Liver (tissue), 3 donors: Measurements from ENCODE around the gene ASIC2.

Experiments
- FOXA2 ChIP-seq: IDR thresholded peaks from 2 replicates; pipeline ENCODE4 v1.6.1; 2016; ENCODE audit warnings: antibody characterized with exemption
- RAD21 ChIP-seq, 2 donors: IDR thresholded peaks; 2 replicates each; pipeline ENCODE4 v1.6.1; 2016; ENCODE audit warnings: antibody characterized with exemption in 2 of 2, mild to moderate bottlenecking in 2 of 2
- RXRA ChIP-seq, 2 donors: IDR thresholded peaks; 2 replicates each; pipeline ENCODE4 v1.6.1; 2017 to 2018; ENCODE audit warnings: antibody characterized with exemption in 2 of 2, mild to moderate bottlenecking in 1 of 2
- SP1 ChIP-seq: IDR thresholded peaks from 2 replicates; pipeline ENCODE4 v1.6.1; 2018; ENCODE audit warnings: antibody characterized with exemption, mild to moderate bottlenecking
- TAF1 ChIP-seq: conservative IDR thresholded peaks from 2 replicates; pipeline ENCODE4 v1.6.1; 2016; ENCODE audit warnings: antibody characterized with exemption, mild to moderate bottlenecking
- YY1 ChIP-seq: IDR thresholded peaks from 2 replicates; pipeline ENCODE4 v1.6.1; 2016; ENCODE audit warnings: antibody characterized with exemption, mild to moderate bottlenecking
- TF ChIP-seq, protein P1 (sequence below): fragments of 150-350 bp; IDR thresholded peaks from 2 replicates; pipeline ENCODE4 v1.5.1; 2017; ENCODE audit warnings: improper control_type of control experiment, low read depth, low read length; ENCODE audit not compliant: missing input control
- TF ChIP-seq, protein P2 (sequence below): IDR thresholded peaks from 2 replicates; pipeline ENCODE4 v1.6.1; 2016; ENCODE audit warnings: antibody characterized with exemption
- TF ChIP-seq, protein P3 (sequence below): IDR thresholded peaks from 2 replicates; pipeline ENCODE4 v1.6.1; 2016; ENCODE audit warnings: antibody characterized with exemption
- donor health status: healthy.
- donor health status: healthy.

DNA sequence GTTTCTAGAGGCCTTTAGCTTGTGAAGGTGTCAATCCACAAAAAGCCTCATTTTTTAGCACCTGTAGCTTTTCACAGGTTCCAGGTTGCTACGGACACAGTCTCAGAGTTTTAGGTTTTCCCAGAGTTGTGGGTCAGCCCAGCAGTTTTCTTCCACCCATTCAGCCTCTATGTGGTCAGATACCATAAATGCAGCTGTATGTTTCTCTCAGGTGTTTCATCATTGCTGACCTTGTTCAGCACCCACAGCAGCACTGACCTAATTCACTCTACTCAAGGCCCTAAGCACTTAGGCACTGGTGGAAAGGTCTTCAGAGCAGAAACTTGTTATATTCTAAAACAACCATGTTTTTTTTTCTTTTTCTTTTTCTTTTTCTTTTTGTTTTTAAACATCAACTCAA lies 316.5 kb downstream of the ASIC2 start:
- no peak for TF ChIP-seq TAF1
- TF ChIP-seq, protein P1, sequence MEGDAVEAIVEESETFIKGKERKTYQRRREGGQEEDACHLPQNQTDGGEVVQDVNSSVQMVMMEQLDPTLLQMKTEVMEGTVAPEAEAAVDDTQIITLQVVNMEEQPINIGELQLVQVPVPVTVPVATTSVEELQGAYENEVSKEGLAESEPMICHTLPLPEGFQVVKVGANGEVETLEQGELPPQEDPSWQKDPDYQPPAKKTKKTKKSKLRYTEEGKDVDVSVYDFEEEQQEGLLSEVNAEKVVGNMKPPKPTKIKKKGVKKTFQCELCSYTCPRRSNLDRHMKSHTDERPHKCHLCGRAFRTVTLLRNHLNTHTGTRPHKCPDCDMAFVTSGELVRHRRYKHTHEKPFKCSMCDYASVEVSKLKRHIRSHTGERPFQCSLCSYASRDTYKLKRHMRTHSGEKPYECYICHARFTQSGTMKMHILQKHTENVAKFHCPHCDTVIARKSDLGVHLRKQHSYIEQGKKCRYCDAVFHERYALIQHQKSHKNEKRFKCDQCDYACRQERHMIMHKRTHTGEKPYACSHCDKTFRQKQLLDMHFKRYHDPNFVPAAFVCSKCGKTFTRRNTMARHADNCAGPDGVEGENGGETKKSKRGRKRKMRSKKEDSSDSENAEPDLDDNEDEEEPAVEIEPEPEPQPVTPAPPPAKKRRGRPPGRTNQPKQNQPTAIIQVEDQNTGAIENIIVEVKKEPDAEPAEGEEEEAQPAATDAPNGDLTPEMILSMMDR: no peak
- TF ChIP-seq, protein P2, sequence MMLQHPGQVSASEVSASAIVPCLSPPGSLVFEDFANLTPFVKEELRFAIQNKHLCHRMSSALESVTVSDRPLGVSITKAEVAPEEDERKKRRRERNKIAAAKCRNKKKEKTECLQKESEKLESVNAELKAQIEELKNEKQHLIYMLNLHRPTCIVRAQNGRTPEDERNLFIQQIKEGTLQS: no peak
- TF ChIP-seq YY1: no peak
- no peak for TF ChIP-seq SP1
- no peak for TF ChIP-seq RXRA (IDR thresholded peaks at IDR 0.05)
- no peak for TF ChIP-seq FOXA2
- TF ChIP-seq RAD21 (IDR thresholded peaks at IDR 0.05): no peak
- TF ChIP-seq, protein P3, sequence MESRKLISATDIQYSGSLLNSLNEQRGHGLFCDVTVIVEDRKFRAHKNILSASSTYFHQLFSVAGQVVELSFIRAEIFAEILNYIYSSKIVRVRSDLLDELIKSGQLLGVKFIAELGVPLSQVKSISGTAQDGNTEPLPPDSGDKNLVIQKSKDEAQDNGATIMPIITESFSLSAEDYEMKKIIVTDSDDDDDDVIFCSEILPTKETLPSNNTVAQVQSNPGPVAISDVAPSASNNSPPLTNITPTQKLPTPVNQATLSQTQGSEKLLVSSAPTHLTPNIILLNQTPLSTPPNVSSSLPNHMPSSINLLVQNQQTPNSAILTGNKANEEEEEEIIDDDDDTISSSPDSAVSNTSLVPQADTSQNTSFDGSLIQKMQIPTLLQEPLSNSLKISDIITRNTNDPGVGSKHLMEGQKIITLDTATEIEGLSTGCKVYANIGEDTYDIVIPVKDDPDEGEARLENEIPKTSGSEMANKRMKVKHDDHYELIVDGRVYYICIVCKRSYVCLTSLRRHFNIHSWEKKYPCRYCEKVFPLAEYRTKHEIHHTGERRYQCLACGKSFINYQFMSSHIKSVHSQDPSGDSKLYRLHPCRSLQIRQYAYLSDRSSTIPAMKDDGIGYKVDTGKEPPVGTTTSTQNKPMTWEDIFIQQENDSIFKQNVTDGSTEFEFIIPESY: no peak
